PC-3 (cell line): Measurements from ENCODE around the gene XPO5. TPM values are rescaled to one million over a fixed set of nuclear protein-coding genes. Genes with fewer than 3 reads are reported as not detected.

Source experiments
- ATAC-seq: fragments of 200-7000 bp; cut with Tn5 transposase; 2 replicates; pipeline ENCODE4 v1.9.1; 2020; ENCODE audit warnings: mild to moderate bottlenecking, moderate library complexity
- BruUV-seq: library from RNA; stranded (reverse); fragments of 400-500 nt; replicated peaks from 2 replicates; lab custom pipeline; 2021; lab: Mats Ljungman, UMichigan
- CTCF ChIA-PET: fragments of 300-600 bp; sonication (Branson Sonifier 250); formaldehyde crosslinking; loops from one replicate; lab custom pipeline; 2022; ENCODE audit warnings: antibody characterized with exemption; lab: Charles Lee
- POLR2A ChIA-PET: fragments of 300-600 bp; sonication (Branson Sonifier 250); formaldehyde crosslinking; loops from one replicate; lab custom pipeline; 2022; ENCODE audit warnings: antibody characterized with exemption; ENCODE audit not compliant: unreplicated experiment; lab: Charles Lee
- DNase-seq: peaks from one replicate; pipeline ENCODE4 v3.0.0-alpha.2; 2015
- H2AFZ ChIP-seq: fragments of 300-600 bp; sonication (generic); 2 replicates; pipeline ENCODE4 v1.6.0; 2016; ENCODE audit warnings: antibody characterized with exemption, low read length
- H3F3A ChIP-seq: fragments of 300-600 bp; sonication (generic); one replicate; pipeline ENCODE4 v1.6.0; 2017; ENCODE audit warnings: antibody characterized with exemption, low read length, control low read depth, mild to moderate bottlenecking; ENCODE audit not compliant: unreplicated experiment
- H3K27ac ChIP-seq: fragments of 300-600 bp; sonication (generic); 2 replicates; pipeline ENCODE4 v1.5.1; 2016; ENCODE audit warnings: mild to moderate bottlenecking, low read length
- H3K27me3 ChIP-seq: fragments of 300-600 bp; sonication (generic); 2 replicates; pipeline ENCODE4 v1.6.1; 2016; ENCODE audit warnings: low read length, mixed read lengths
- H3K36me3 ChIP-seq: fragments of 300-600 bp; sonication (generic); 2 replicates; pipeline ENCODE4 v1.6.1; 2016; ENCODE audit warnings: low read depth, mixed run types, low read length, mixed read lengths
- H3K4me1 ChIP-seq: fragments of 300-600 bp; sonication (generic); 2 replicates; pipeline ENCODE4 v1.5.1; 2016; ENCODE audit warnings: low read length; ENCODE audit not compliant: insufficient read depth
- H3K4me2 ChIP-seq: fragments of 300-600 bp; sonication (generic); 2 replicates; pipeline ENCODE4 v1.6.0; 2016; ENCODE audit warnings: low read length
- H3K4me3 ChIP-seq: fragments of 300-600 bp; sonication (generic); 2 replicates; pipeline ENCODE4 v1.5.1; 2016; ENCODE audit warnings: mild to moderate bottlenecking, low read length, mixed read lengths
- H3K79me2 ChIP-seq: fragments of 300-600 bp; sonication (generic); 2 replicates; pipeline ENCODE4 v1.6.1; 2017; ENCODE audit warnings: low read length, mixed read lengths
- H3K9ac ChIP-seq: fragments of 300-600 bp; sonication (generic); 2 replicates; pipeline ENCODE4 v1.6.0; 2016; ENCODE audit warnings: mild to moderate bottlenecking, low read length
- H3K9me2 ChIP-seq: fragments of 300-600 bp; sonication (generic); replicated peaks from 2 replicates; pipeline ENCODE4 v1.6.1; 2016; ENCODE audit warnings: mixed run types, low read length, mixed read lengths
- H3K9me3 ChIP-seq: fragments of 300-600 bp; sonication (generic); 2 replicates; pipeline ENCODE4 v1.6.1; 2016; ENCODE audit warnings: low read length, mixed read lengths
- H4K20me1 ChIP-seq: fragments of 300-600 bp; sonication (generic); 2 replicates; pipeline ENCODE4 v1.6.1; 2016; ENCODE audit warnings: low read length, mixed read lengths
- CTCF ChIP-seq: fragments of 300-600 bp; sonication (generic); conservative IDR thresholded peaks from 2 replicates; pipeline ENCODE4 v1.5.1; 2017; ENCODE audit warnings: antibody characterized with exemption, low read depth, mild to moderate bottlenecking, low read length
- EZH2 ChIP-seq: fragments of 300-600 bp; sonication (generic); IDR thresholded peaks from one replicate; pipeline ENCODE4 v1.6.1; 2017; ENCODE audit warnings: antibody characterized with exemption, mild to moderate bottlenecking, low read length; ENCODE audit not compliant: unreplicated experiment
- EZH2phosphoT487 ChIP-seq: fragments of 300-600 bp; sonication (generic); IDR thresholded peaks from 2 replicates; pipeline ENCODE4 v1.6.1; 2018; ENCODE audit warnings: mild to moderate bottlenecking, antibody characterized with exemption, low read length, borderline replicate concordance
- intact Hi-C: fragments of 100-400 bp; cut with micrococcal nuclease; formaldehyde crosslinking; loops from 2 replicates; pipeline ENCODE4 v1.9.0; 2023
- total RNA-seq: library from RNA; depleted of rRNA; stranded (reverse); fragments of >200 nt; gene quantifications from 2 replicates; pipeline ENCODE4 v1.2.3, GENCODE V29; 2014

XPO5 gene
- total RNA-seq, 1 experiment from 2014 or later = 42.3 TPM

DNA sequence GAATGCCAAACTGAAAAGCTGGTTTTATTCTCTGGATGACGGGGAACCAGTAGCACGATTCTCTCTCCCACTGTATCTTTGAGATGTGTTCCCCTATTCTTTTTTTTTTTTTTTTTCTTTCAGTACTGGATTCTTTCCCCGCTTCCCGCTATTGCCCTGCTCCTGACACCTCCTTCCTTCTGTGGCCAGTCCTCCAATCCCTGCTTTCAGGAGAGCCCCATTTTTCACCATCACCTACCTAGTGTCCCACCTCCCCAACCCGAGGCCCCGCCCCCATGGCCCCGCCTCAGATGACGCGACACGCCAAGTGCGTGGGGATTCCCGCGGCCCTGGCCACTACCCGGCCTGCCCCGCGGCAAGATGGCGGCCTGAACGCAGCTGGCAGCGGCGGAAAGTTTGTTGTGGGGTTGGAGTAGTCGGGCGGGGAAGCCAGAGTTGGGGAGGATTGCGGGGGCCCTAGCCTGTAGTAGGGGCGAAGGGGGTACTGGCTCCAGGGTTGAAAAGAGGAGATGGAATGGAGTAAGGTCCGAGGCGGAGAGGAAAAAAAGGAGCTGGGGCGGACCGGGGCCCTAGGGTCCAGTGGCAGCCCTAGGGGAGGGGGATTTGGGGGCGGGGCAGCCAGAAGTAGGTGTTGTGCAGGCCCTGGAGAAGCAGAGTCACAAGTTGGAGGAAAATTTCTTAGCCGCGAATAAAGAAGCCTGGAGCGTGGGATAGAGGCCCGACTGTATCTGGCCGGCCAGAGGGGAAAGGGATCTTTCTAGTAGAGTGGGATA lies 98.4 kb downstream of the XPO5 start, which contains the start of gene TJAP1:
Gene TJAP1 (plus strand): TSS at position 336 of the 773 bp plus-strand sequence. CDS start 21,432 bp downstream, outside the sequence.
- BruUV-seq = no TSS peak
- Histone ChIP-seq H3F3A (no peaks in the 10 kb centered on the region), H3K36me3 (no peaks in the 10 kb centered on the region), H3K9me2 (no peaks in the 10 kb centered on the region), H3K4me3 (peak within 1 kb of the TSS; percentile 90), H3K27me3 (no peaks in the 10 kb centered on the region), H3K4me2 (peak within 1 kb of the TSS; percentile 94), H3K4me1 (peaks cover 41% of the 10 kb centered on the region), H3K27ac (0 out of 2 replicates have a peak within 1 kb of the TSS, but pooled peaks have one; percentile 15), H3K79me2 (peaks cover 45% of the 10 kb centered on the region), H2AFZ (peak within 1 kb of the TSS; percentile 86), H3K9ac (peak within 1 kb of the TSS; percentile 95), H4K20me1 (no peaks in the 10 kb centered on the region), H3K9me3 (no peaks in the 10 kb centered on the region)
- ATAC-seq (peak; percentile 87), DNase-seq (peak; percentile 89)
- intact Hi-C loops = loop anchor here (2.0 kb wide), 1 partner anchor 21 kb away; no protein-coding TSS in a partner anchor
- ChIA-PET POLR2A (no interaction called here), CTCF (no interaction called here)
- TF ChIP-seq EZH2 (no peak), CTCF (no peak), EZH2phosphoT487 (no peak)

GRCh38 chr6:43476746-43477145 lies 99.1 kb downstream of the XPO5 start:
- ChIA-PET CTCF (no interaction called here), POLR2A (no interaction called here)
- H3F3A ChIP-seq = no peaks in the 10 kb centered on the region
- no peak for DNase-seq
- H3K27ac ChIP-seq = no peak overlapping the region
- no peak for ATAC-seq
- H3K9me2 ChIP-seq = no peaks in the 10 kb centered on the region
- peaks cover 37% of the 10 kb centered on the region for H3K4me1 ChIP-seq
- peak overlapping the region; percentile 86 for H2AFZ ChIP-seq
- H3K27me3 ChIP-seq = no peaks in the 10 kb centered on the region
- H3K9me3 ChIP-seq = no peaks in the 10 kb centered on the region
- no peaks in the 10 kb centered on the region for H4K20me1 ChIP-seq
- peak overlapping the region; percentile 90 for H3K4me3 ChIP-seq
- intact Hi-C loops = loop anchor here (2.0 kb wide), 1 partner anchor 20 kb away; no protein-coding TSS in a partner anchor
- H3K79me2 ChIP-seq = peaks cover 38% of the 10 kb centered on the region
- TF ChIP-seq CTCF = no peak
- TF ChIP-seq EZH2phosphoT487 = no peak
- TF ChIP-seq EZH2 = no peak
- H3K4me2 ChIP-seq = peak overlapping the region; percentile 94
- no peaks in the 10 kb centered on the region for H3K36me3 ChIP-seq
- BruUV-seq = no TSS peak
- peak overlapping the region; percentile 95 for H3K9ac ChIP-seq

GRCh38 chr6:43475516-43475915 lies 100.3 kb downstream of the XPO5 start:
- no peak for ATAC-seq
- no TSS peak for BruUV-seq
- DNase-seq = no peak
- Histone ChIP-seq H3K79me2 (peaks cover 31% of the 10 kb centered on the region), H3K9ac (no peak overlapping the region), H3F3A (no peaks in the 10 kb centered on the region), H3K36me3 (no peaks in the 10 kb centered on the region), H3K27ac (no peak overlapping the region), H3K4me1 (peaks cover 32% of the 10 kb centered on the region), H3K27me3 (no peaks in the 10 kb centered on the region), H3K9me3 (no peaks in the 10 kb centered on the region), H3K4me2 (no peak overlapping the region), H3K4me3 (no peak overlapping the region), H2AFZ (no peak overlapping the region), H4K20me1 (no peaks in the 10 kb centered on the region), H3K9me2 (no peaks in the 10 kb centered on the region)
- TF ChIP-seq EZH2phosphoT487 = no peak
- no peak for TF ChIP-seq CTCF
- ChIA-PET CTCF (no interaction called here), POLR2A (no interaction called here)
- intact Hi-C loops = no loop called here
